ENCODE results near the gene GPBP1.

DNA sequence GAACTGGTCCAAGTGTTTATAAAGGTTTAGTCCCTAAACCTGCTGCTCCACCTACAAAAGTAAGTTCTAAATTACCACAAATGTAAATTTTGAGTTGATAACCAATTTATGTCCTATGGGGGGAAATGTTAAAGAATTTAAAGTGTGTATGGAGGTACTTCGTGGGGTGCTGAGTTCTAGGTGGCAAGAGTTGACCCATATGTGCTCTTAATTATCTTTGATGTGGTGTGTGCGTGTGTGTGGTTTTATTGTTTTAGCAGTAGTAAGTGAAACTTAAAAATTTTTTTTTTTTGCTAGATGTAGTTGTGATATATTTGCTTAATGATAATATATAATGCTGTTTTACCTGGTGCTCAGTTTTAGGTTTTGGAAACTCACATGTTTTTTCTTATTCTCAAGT is 72.6 kb downstream of the GPBP1 start:
- TF ChIP-seq ZNF331 (CRISPR knock-in tag; IDR thresholded peaks at IDR 0.05; ENCODE audit: low read depth) = no peak
- no peak for TF ChIP-seq CREB1 (CRISPR knock-in tag; IDR thresholded peaks at IDR 0.05; ENCODE audit: low read depth)
- no peak for TF ChIP-seq EZH2phosphoT487 (IDR thresholded peaks at IDR 0.05; ENCODE audit: unreplicated experiment)

Measured in GM23338 (cell line).